ENCODE results near the gene RIMBP2.

RIMBP2 gene

GRCh38 chr12:130477266-130477665, 238.8 kb downstream of the RIMBP2 start:
- DNase-seq, result no peak

- DNase-seq, result no peak
These were observed 239.5 kb downstream of the RIMBP2 start for GRCh38 chr12:130476451-130477135.

GRCh38 chr12:130474599-130475269, 241.4 kb downstream of the RIMBP2 start:
- no peak for DNase-seq

- no peak for DNase-seq
These were observed 242.8 kb downstream of the RIMBP2 start for GRCh38 chr12:130473266-130473665.

GRCh38 chr12:130470969-130471368, 245.1 kb downstream of the RIMBP2 start:
- DNase-seq, result no peak

GRCh38 chr12:130469552-130469951, 246.5 kb downstream of the RIMBP2 start:
- no peak for DNase-seq

GRCh38 chr12:130468700-130469245, 247.3 kb downstream of the RIMBP2 start:
- DNase-seq, result no peak

- DNase-seq, result no peak
These were observed 247.9 kb downstream of the RIMBP2 start for GRCh38 chr12:130468186-130468585.

- DNase-seq, result no peak
These were observed 250.5 kb downstream of the RIMBP2 start for GRCh38 chr12:130465626-130466025.

- no peak for DNase-seq
These were observed 251.1 kb downstream of the RIMBP2 start for GRCh38 chr12:130465046-130465445.

GRCh38 chr12:130463818-130464670, 252.1 kb downstream of the RIMBP2 start:
- no peak for DNase-seq

- DNase-seq, result no peak
These were observed 252.8 kb downstream of the RIMBP2 start for GRCh38 chr12:130463275-130463658.

GRCh38 chr12:130462558-130463274, 253.4 kb downstream of the RIMBP2 start:
- peak; percentile 36 for DNase-seq

GRCh38 chr12:130461839-130462557, 254.1 kb downstream of the RIMBP2 start:
- no peak for DNase-seq

- DNase-seq, result no peak
These were observed 254.7 kb downstream of the RIMBP2 start for GRCh38 chr12:130461447-130461815.

GRCh38 chr12:130460611-130461446, 255.3 kb downstream of the RIMBP2 start:
- no peak for DNase-seq

- no peak for DNase-seq
These were observed 256.2 kb downstream of the RIMBP2 start for GRCh38 chr12:130459916-130460315.

GRCh38 chr12:130458341-130458740, 257.8 kb downstream of the RIMBP2 start:
- no peak for DNase-seq

GRCh38 chr12:130457215-130457614, 258.9 kb downstream of the RIMBP2 start:
- DNase-seq, result no peak

- peak; percentile 87 for DNase-seq
These were observed 259.5 kb downstream of the RIMBP2 start for GRCh38 chr12:130456375-130457199.
